Keratinocyte (primary cell): Measurements from ENCODE around the gene GALNT3. TPM values are rescaled to one million over a fixed set of nuclear protein-coding genes. Genes with fewer than 3 reads are reported as not detected.

Source experiments
- DNase-seq: peaks from one replicate; pipeline ENCODE4 v3.0.0-alpha.2; 2011; ENCODE audit warnings: low read depth, missing footprints, low spot score
- FAIRE-seq: peaks from 2 replicates; lab custom pipeline; 2011; peaks lifted over from hg19 to GRCh38; lab: Jason Lieb, UNC
- H2AFZ ChIP-seq: 2 replicates; pipeline ENCODE4 v1.6.0; 2012; ENCODE audit warnings: low read length, control low read depth, inconsistent platforms; ENCODE audit not compliant: control insufficient read depth
- H3K27ac ChIP-seq: 2 replicates; pipeline ENCODE4 v1.5.1; 2011; ENCODE audit warnings: low read length; ENCODE audit not compliant: control insufficient read depth, insufficient read depth
- H3K27me3 ChIP-seq: 3 replicates; pipeline ENCODE4 v1.6.0; 2011; ENCODE audit warnings: low read length; ENCODE audit not compliant: control insufficient read depth, insufficient read depth; ENCODE audit errors: extremely low read depth
- H3K36me3 ChIP-seq, 2 experiments: 2 replicates in 1 of 2; 3 replicates in 1 of 2; pipeline ENCODE4 v1.5.1; 2011; ENCODE audit warnings: low read length in 2 of 2, mild to moderate bottlenecking in 1 of 2; ENCODE audit not compliant: control insufficient read depth in 2 of 2, insufficient read depth in 2 of 2; ENCODE audit errors: extremely low read depth in 1 of 2
- H3K4me1 ChIP-seq: 3 replicates; pipeline ENCODE4 v1.5.1; 2011; ENCODE audit warnings: low read length; ENCODE audit not compliant: control insufficient read depth, insufficient read depth; ENCODE audit errors: extremely low read depth
- H3K4me2 ChIP-seq: 3 replicates; pipeline ENCODE4 v1.6.0; 2011; ENCODE audit warnings: low read depth, low read length; ENCODE audit not compliant: control insufficient read depth, insufficient read depth; ENCODE audit errors: extremely low read depth
- H3K4me3 ChIP-seq, 3 experiments: fragments of 200-600 bp in 1 of 3; sonication (generic) in 1 of 3; 2 replicates in 2 of 3; 3 replicates in 1 of 3; pipeline ENCODE4 v1.5.1; 2011 to 2016; ENCODE audit warnings: low read length in 3 of 3, mild to moderate bottlenecking in 3 of 3, control low read depth in 2 of 3, inconsistent platforms in 1 of 3, low read depth in 1 of 3, mixed read lengths in 1 of 3, mixed run types in 1 of 3, moderate library complexity in 1 of 3; ENCODE audit not compliant: control insufficient read depth in 2 of 3, insufficient read depth in 2 of 3; ENCODE audit errors: extremely low read depth in 1 of 3
- H3K79me2 ChIP-seq: 2 replicates; pipeline ENCODE4 v1.6.0; 2012; ENCODE audit warnings: low read length; ENCODE audit not compliant: control insufficient read depth, insufficient read depth
- H3K9ac ChIP-seq: 3 replicates; pipeline ENCODE4 v1.6.0; 2011; ENCODE audit warnings: low read length; ENCODE audit not compliant: control insufficient read depth, insufficient read depth; ENCODE audit errors: extremely low read depth
- H3K9me1 ChIP-seq: 3 replicates; pipeline ENCODE4 v1.6.0; 2011; ENCODE audit warnings: low read length; ENCODE audit not compliant: control insufficient read depth, insufficient read depth; ENCODE audit errors: extremely low read depth
- H3K9me3 ChIP-seq: 2 replicates; pipeline ENCODE4 v1.5.1; 2012; ENCODE audit warnings: low read depth, low read length; ENCODE audit not compliant: control insufficient read depth
- H4K20me1 ChIP-seq: 3 replicates; pipeline ENCODE4 v1.6.0; 2011; ENCODE audit warnings: low read length; ENCODE audit not compliant: control insufficient read depth, insufficient read depth; ENCODE audit errors: extremely low read depth
- CTCF ChIP-seq, 3 experiments: IDR thresholded peaks in 1 of 3; conservative IDR thresholded peaks in 1 of 3; optimal IDR thresholded peaks in 1 of 3; 2 replicates in 2 of 3; 3 replicates in 1 of 3; pipeline versions ENCODE3 to v1.5.1; 2011; ENCODE audit warnings: low read length in 3 of 3, mild to moderate bottlenecking in 3 of 3, moderate library complexity in 2 of 3, control low read depth in 1 of 3, inconsistent platforms in 1 of 3; ENCODE audit not compliant: insufficient read depth in 2 of 3; ENCODE audit errors: extremely low read depth in 1 of 3
- EZH2 ChIP-seq: IDR thresholded peaks from one replicate; pipeline ENCODE4 v1.6.1; 2012; ENCODE audit warnings: inconsistent platforms, mild to moderate bottlenecking, low read length, moderate library complexity
- dilution Hi-C: fragments of 300-500 bp; cut with MboI; formaldehyde crosslinking; loops from one replicate; pipeline ENCODE4 v1.7.0; 2020; ENCODE audit warnings: low sequenced_read_pairs; ENCODE audit not compliant: extremely low pct_ligation_motif_present
- polyA plus RNA-seq, 5 experiments: library from polyadenylated mRNA; depleted of rRNA in 3 of 5; stranded (reverse) in 3 of 5; stranded (forward) in 1 of 5; unstranded in 1 of 5; fragments of >200 nt; gene quantifications; 1 replicate in 1 of 5; 2 replicates in 3 of 5; 3 replicates in 1 of 5; pipeline versions ENCODE4 v1.2.1 to v1.2.3, GENCODE V29; 2011 to 2012; ENCODE audit warnings: missing spikeins in 2 of 5, low read depth in 1 of 5, low replicate concordance in 1 of 5

GALNT3 gene
- polyA plus RNA-seq, 1 donor (not counting 4 experiments of a cell fraction or from before 2014, with no cell fraction given) = 70.3 TPM

GRCh38 chr2:165811592-165812370 lies 17.7 kb upstream of the GALNT3 start:
- H3K79me2 ChIP-seq = no peaks in the 10 kb centered on the region
- no peaks in the 10 kb centered on the region for H4K20me1 ChIP-seq
- no peak overlapping the region for H3K4me3 ChIP-seq
- TF ChIP-seq CTCF (optimal IDR thresholded peaks at IDR 0.05 in 1 of 3, IDR thresholded peaks at IDR 0.05 in 1 of 3, conservative IDR thresholded peaks at IDR 0.05 in 1 of 3; ENCODE audit: extremely low read depth in 1 of 3, insufficient read depth in 2 of 3, low read length in 3 of 3) (no peak), EZH2 (no peak)
- H3K4me2 ChIP-seq = no peak overlapping the region
- no peaks in the 10 kb centered on the region for H3K4me1 ChIP-seq
- no peak overlapping the region for H3K27ac ChIP-seq
- H2AFZ ChIP-seq = no peak overlapping the region
- dilution Hi-C loops = no loop called here
- H3K36me3 ChIP-seq = no peaks in the 10 kb centered on the region
- no peak for FAIRE-seq
- no peaks in the 10 kb centered on the region for H3K9me1 ChIP-seq
- no peak overlapping the region for H3K9ac ChIP-seq
- no peak for DNase-seq
- no peaks in the 10 kb centered on the region for H3K27me3 ChIP-seq
- H3K9me3 ChIP-seq = no peaks in the 10 kb centered on the region

- H3K9me3 ChIP-seq = no peaks in the 10 kb centered on the region
- no peak overlapping the region for H3K27ac ChIP-seq
- H3K27me3 ChIP-seq = no peaks in the 10 kb centered on the region
- H3K9ac ChIP-seq = no peak overlapping the region
- TF ChIP-seq CTCF (optimal IDR thresholded peaks at IDR 0.05 in 1 of 3, IDR thresholded peaks at IDR 0.05 in 1 of 3, conservative IDR thresholded peaks at IDR 0.05 in 1 of 3; ENCODE audit: extremely low read depth in 1 of 3, insufficient read depth in 2 of 3, low read length in 3 of 3) (no peak), EZH2 (no peak)
- no peaks in the 10 kb centered on the region for H3K4me1 ChIP-seq
- FAIRE-seq = no peak
- no peaks in the 10 kb centered on the region for H3K36me3 ChIP-seq
- H3K4me3 ChIP-seq = no peak overlapping the region
- H3K4me2 ChIP-seq = no peak overlapping the region
- dilution Hi-C loops = no loop called here
- H3K9me1 ChIP-seq = no peaks in the 10 kb centered on the region
- no peaks in the 10 kb centered on the region for H4K20me1 ChIP-seq
- no peak overlapping the region for H2AFZ ChIP-seq
- DNase-seq = no peak
- H3K79me2 ChIP-seq = no peaks in the 10 kb centered on the region
Measured at GRCh38 chr2:165810418-165810817, 16.4 kb upstream of the GALNT3 start.
